Fibroblast of skin of right biceps (primary cell): ENCODE measurements around the gene NECAB3.

Experiments
- DNase-seq: peaks from one replicate; pipeline ENCODE4 v3.0.0-alpha.2; 2013

The NECAB3 gene

DNA sequence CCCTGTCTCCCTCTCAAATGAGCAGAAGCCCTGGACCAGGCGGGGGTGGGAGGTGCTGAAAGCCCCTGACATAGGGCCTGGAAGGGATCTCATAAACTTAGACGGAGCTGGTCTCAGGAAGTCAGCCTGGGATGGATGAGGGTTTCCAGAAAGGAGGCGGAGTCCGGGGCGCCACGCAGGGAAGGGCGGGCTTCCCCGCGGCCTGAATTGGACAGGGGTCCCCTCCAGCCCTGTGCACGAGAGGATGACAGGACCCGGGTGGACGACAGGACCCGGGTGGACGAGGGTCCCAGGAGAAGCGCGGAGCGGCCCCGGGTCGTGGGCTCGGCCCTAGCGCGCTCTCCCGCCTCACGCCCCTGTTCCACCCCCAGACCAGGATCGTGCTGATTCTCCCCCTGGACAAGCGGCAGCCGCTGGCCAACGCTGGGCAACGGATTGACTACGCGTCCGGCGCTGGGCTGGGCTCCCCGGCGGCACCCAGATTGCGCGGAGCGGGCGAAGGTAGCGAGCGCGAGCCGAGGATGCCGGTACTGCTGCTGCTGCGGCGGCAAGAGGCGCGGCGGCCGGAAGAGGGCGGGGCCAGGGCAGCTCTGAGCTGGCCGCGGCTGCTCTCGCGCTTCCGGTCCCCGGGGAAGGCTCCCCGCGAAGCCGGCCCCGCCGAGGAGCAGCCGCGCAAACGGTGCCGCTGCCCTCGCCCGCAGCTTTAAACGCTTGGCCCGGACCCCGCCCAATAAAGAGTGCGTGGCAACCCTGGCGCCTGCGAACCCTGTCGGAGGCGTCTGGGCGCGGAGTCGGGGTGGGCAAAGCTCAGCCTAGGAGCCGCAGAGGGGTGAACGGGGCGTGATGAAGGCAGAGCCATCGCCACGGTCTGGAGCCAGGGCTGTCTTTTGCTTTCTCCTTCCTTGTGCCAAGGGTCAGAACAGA, 10.8 kb downstream of the NECAB3 start:
- DNase-seq, result peak; percentile 78

DNA sequence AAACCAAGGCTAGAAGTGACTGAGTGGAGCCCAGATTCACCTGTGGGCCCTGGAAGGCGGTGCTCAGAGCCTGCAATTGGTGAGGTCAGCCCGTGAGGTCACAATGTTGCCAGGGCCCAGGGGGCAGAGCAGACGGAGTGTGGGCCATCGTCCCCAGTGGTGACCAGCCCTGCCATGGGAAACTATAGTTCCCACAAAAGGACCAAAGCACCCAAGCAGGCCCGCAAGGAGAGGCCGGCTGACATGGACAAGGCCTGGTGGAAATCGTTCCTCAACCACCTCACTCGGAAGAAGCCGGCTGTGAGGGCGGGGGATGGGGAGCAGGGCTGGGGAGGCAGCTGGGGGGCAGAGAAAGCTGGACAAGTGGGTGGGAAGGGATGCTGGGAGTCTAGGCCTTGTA, 12.1 kb downstream of the NECAB3 start, which contains the start of gene C20orf144:
Gene C20orf144 (plus strand): TSS at position 156 of the 400 bp plus-strand sequence. CDS start 19 bp downstream, at position 175.
- no peak for DNase-seq

DNA sequence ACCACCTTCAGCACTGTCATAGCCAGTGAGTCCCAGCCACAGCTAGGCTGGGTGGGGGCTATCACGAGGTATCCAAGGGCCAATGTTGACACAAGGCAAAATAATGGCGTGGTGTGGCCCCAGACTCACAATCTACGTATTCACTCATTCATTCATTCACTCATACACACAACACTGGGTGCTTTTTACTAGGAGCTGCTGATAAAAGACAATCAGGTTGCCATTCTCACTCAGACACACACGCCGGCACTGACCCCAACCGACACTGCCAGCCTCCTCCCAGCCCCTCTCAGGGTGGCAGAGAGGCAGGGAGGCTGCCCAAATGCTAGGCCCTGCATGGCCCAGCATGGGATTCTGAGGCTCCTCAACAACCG, 13.6 kb downstream of the NECAB3 start:
- no peak for DNase-seq

DNA sequence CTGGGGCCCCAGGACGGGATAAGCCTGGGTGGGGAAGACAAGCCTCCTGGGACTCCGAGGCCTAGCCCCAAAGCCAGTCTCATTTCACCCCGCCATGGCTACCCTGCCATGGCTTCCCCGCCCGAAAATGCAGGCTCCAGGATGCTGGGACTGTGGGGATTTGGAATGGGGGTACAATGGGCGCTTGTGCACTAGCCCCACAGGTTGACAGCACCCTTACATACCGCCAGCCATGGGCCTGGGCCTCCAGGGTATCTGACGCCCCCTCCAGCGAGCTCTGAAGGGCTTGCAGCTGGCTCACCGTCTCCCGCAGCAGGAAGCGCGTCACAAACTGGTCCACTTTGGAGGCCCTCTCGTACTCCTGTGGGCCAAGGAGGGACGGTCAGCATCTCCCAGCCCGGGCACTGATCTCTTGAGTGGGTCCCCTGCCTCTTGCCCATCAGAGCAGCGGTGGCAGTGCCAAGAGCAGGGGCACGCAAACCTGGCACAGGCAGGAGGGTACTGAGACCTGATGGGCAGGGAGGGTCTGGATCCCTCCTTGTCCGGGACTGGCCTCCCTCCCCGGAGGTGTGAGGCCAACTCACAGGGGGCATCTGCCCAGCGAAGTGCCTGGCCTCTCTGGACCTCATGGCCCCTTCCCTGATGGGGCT, 14.1 kb downstream of the NECAB3 start:
- DNase-seq, result no peak

DNA sequence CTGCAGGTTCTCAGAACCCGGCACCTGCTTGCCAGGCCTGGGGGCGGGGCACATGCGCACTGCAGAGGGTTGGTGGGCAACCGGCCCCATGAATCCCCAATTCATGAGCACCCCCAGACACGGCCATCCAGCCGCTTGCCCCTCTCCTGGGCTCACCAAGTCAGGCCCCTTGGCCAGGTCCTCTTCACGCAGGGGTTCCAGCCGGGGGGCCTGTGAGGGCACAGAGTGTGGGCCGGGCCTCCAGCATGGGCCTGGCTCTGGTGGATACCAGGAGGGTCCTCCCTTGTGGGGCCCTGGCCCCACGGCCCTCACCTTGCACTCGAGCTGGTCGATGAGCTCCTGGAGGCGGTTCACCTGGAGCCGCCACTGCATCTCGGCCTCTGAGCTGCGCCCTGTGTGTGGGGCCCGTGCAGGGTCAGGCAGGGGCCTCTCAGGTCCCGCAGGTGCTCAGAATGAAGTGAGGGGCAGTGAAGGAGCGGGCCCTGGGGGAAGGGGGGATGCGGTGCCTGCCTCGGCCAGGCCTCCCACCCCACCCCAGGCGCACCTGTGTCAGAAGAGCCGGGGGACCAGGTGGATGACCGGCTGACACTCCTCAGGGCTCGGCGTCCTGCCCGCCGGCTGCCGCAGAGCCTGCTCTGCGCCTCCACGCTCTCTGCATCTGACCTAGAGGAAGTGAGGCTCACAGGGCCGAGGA, 14.7 kb downstream of the NECAB3 start:
- no peak for DNase-seq

DNA sequence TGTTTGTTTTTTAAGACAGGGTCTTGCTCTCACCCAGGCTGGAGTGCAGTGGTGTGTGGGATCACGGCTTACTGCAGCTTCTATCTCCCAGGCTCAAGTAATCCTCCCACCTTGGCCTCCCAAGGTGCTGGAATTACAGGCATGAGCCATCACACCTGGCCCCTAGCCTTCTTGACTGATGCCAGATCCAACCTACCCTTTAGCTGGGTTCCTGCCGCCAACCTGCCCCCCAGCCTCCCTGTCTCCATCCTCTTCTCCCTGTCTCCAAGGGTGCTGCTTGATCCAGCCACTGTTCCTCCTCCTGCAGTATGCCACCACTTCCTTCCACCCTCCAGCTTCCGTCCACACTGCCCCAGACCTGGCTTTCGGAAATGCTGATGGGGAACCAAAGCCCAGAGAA, 15.3 kb downstream of the NECAB3 start:
- no peak for DNase-seq

DNA sequence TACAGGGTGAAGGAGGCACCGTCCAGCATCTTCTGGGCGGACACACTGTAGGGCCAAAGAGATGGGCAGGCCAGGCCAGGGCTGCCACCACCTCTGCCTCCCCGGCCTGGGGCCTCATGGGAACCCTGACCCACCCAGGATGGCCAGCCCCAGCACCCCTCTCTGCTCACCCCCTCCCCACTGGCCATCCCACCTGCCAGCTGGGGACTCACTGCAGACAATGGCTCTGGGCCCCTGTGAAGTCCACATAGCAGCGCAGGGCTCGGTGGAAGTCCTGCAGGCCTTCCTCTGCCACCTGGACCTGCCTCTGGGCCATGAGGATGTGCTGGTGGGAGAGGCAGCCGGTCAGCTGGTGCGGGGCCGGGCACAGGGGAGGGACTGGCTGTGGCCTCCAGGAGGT, 15.7 kb downstream of the NECAB3 start:
- DNase-seq, result no peak

DNA sequence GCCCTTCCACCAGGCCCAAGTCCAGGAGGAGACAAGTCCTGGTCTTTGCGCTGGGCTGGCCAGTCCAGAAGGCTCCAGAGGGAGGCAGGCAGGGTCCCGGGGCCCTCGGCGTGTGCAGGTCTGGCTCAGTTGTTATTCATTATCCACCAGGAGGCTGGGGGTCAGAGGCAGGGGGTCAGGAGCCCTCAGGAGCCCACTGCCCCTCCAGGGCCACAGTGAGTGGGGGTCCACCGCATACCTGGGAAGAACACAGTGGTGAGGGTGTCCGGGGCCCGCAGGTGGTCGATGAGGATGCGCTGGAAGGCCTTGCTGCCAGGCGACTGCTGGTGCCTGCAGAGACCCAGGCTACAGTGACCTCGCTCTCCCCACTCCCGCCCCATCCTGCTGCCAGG, 16.5 kb downstream of the NECAB3 start:
- DNase-seq, result no peak

DNA sequence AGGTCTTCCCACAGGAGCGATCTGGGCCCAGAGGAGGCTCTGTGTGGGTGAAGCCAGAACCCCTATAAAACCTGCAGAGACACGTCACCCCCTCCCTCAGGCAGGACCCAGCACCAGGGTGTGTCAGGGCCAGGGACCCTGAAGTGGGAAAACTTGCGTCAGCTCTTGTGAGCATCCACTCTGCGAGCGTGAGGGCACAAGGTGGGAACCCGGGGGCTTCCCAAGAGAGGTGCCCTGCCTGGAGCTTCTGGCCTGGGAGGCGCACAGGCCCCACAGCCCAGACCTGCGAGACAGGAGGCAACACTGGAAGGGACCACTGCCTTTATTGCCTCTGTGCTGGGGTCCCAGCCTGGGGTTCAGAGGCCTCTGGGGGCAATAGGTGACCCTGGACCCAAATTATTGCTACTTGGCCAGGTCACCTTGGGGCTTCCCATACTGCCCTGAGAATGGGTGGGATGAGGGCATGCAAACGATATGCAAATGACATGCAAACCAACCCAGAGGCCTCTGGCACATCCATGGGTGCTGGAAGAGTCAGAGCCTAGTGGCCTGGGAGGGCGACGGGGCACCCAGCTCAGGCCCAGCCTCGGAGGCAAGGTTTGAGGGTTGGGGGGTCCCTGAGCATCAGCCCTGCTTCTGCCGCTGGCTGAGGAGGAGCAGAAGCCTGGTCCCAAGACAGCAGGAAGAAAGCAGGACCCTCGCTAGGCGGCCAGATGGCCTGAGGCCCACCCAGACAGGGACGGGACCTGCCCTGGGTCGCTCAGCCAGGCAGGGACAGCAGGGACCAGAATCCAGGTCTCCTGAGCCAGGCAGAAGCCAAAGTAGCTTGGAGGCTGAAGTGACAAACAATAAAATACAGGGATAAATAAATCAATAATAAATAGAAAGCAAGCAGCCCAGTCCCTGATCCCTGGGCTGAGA, 17.2 kb downstream of the NECAB3 start:
- no peak for DNase-seq

DNA sequence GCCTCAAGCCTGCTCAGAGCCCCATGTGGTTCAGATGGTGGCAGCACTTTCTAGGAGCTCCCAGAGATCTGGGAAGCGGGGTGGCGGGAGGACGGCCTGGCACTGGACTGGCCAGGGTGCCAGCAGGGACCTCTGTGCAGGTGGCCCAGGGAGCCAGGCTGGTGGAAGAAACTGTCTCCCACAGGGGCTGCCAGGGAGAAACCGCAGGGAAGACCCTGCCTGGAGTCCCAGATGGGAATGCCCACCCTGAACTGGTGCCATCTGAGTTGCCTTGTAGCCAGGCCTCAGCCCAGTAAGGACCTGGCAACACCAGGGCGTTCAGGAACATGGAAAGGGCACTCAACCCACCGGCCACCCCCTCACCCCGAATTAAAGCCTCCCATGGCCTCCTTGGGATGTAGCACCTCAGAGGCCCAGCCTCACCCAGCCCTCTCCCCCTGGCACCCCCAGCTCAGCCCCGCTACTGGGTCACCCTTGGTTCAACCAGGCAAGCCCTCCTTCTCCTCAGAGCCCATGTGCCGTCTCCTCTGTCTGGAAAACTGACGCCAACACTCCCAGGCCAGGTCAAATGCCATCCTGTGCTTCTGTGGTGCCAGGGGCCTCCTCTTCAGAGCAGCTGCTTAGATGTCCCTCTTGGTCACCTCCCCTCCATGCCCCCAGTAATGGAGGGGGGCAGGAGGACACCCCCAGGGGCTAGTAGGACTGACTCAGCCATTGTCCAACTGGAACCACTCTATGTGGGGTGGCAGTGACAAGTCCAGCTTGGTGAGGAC, 18.0 kb downstream of the NECAB3 start:
- no peak for DNase-seq

DNA sequence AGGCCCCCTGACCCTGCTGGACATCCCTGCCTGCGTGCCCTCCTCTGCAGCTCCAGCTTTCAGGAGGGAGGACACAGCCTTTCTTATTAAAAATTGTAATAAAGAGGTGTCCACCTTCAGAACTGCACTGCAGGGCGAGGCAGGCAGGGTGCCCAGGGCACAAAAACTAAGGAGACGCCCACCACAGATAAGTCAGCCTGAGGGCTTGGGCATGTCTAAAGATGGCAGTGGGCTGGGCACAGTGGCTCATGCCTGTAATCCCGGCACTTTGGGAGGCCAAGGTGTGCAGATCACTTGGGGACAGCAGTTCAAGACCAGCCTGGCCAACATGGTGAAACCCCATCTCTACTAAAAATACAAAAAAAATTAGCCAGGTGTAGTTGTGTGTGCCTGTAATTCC, 19.1 kb downstream of the NECAB3 start:
- DNase-seq, result no peak

DNA sequence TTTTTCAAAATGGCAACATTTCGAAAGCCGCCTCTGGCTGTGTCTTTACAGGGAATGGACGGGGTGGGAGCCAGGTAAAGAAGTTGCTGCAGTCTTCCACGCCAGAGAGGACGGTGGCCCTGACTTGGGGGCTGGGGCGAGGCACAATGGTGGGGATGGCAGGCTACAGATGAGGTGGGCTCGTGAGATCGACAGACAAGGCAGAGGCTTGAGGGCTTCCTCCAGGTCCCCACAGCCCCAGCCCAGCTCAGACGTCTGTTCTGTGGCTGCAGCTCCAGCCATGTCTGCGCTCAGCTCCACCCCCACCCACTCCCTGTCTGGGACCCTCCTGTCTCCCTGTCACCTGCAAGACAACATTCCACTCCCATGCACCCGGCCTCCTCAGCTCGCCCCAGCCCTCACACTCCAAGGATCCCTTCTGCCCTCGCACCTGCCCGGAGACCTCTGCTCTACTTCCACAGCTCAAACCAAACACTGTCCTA, 19.5 kb downstream of the NECAB3 start:
- no peak for DNase-seq

DNA sequence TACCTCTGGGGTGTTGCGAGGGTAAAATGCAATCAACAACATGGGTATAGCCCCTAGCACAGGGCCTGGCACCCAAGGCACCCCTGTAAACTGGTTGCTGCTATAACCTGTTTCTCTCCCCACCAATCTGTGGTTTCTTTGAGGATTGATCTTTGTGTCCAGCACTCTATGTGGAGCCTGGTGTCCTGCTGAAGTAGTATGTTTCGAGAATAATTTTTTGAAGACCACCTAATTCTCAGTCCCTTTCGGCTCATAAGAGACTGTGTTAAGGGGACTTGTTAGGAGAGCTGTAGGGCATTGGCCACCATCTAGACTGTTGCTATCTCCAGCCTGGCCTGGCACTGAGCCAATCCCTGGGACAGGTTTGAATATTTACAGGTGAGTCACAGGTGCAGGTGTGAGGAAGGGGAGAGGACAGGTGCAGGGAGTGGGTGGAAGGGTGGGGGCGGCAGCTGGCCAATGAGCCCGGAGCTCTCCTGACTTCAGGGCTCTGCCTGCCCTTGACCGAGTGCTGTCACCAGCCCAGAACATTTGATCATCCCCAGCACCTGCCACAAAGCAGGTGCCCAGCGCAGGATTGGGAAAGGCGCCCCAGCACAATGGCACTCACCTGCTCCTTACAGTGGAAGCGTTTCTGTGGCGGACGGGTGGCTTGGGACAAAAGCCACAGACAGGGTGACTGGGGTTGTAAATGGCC, 20.2 kb downstream of the NECAB3 start:
- no peak for DNase-seq

DNA sequence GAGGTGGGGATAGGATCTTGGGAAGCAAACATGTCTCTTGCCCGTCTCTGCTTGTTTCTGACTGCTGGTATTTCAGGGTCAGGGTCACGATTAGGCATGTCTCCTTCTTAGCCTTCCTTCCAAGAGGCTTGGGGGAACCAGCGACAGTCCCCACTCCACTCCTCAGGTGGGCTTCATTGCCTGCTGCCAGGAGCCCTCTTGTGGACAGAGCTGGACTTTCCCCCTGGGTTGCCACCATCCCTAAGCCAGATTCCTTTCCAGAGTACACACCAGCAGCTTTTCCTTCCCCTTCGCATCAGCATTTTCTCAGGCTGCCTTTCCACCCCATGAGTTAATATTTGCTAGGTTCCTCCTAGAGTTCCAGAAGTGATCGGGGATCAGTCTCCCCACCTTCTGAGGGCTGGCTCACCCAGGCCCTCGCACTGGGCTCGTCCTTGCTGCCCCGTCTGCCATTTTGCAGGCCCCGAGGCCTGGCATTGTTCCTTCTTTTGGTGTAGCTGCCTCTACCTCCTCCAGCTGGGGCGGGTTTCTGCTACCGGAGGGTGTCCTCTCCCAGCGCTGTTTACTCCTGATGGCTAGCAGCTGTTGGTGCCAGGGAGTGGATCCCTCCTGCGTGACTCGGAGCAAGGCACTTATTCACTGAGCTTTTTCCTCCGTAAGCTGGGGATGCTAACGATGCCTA, 20.9 kb downstream of the NECAB3 start:
- peak; percentile 62 for DNase-seq

DNA sequence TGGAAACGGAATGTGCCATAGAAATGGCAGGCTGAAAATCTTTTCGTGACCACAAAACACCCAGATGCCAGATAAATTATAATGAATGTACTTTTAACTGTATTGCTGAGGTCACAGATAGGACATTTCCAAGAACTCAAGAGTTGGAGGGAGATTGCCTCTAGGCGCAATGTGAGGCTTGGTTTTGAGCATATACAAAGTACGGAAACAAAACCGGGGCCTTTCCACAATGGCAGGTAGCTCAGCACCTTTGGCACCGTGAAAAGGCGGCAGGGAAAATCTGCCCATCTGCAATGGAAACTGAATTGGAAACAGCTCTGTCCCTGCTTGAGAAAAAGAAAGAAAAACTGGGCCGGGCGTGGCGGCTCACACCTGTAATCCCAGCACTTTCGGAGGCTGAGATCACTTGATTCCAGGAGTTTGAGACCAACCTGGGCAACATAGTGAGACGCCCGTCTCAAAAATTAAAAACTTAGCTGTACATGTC, 22.6 kb downstream of the NECAB3 start:
- DNase-seq, result no peak

DNA sequence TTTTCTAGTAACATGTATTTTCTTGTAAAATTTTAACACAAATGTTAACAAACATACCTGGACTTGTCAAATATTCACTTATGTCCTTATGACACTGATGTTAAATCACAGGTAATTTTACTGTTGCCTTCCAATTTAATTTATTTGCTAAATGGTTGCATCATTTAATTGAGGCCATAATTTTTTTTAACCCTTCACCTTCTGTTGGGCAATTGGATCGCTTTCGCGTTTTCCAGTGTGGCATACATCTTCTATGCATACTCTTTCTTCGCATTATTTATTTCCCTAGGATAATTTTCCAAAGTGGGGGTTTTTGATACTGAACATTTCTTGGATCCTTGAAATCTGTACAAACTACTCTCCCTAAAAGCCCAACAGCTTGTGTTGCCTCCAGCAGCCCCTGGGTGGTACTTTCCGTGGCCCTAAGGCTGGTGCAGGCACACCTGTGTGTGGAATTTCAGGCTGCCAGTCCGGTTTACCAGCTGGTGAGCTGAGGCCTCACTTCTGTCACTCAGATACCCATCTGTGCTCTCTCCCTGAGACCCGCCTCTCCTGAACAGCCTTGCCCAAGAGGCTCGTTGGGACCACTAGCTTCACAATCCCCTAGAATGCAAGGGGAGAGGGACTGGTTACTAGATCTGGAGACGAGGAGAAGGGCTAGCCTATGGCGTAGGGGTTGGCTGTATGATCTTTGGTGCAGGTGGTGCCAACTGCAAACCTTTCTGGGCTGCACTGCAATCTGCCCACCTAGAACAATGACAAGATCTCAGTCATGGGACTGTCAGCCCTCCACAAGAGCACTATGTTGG, 23.3 kb downstream of the NECAB3 start:
- DNase-seq, result no peak

DNA sequence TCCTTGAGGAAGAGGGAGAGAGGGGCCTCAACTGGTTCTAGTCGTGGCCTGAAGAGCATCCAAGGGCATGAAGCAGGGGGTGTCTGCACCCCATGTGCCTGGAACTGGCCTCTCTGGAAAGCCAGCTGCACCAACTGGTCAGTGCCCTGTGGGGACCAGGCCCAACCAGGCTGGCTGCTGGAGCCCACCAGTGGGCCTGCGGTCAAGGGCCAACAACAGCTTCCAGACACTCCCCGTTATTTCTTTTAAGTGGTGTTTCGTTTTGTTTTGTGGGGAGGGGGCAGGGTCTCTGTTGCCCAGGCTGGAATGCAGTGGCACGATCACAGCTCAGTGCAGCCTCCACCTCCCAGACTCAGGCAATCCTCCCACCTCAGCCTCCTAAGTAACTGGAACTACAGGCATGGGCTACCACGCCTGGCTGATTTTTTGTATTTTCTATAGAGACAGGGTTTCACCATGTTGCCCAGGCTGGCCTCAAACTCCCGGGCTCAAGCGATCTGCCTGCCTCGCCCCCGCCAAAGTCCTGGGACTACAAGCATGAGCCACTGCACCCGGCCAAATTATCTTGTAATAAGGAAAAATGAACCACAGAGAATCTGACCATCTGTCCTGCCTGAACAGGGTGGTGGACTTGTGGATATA, 24.0 kb downstream of the NECAB3 start:
- no peak for DNase-seq

DNA sequence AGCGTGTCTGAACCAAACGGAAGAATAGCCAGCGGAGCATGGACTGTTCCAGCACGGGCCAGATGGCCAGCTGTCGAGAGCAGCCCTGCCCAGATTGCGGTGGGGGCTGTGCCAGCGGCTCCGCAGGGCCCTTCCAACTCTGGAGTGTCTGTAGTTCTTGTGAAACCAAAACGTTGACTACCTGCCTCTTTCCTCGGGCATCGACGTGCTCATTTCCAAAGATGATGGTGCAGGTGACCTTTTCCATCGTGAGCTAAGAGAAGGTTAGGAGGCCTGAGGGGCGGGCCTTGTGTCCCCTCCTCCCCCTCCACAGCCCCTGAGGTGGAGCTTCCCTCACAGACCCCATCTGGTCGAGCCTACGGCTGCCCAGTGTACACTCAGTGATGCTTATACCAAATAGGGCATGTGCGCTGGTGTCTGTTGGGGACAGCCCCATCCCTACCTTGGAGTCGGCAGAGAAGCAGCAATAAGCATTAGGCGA, 25.0 kb downstream of the NECAB3 start:
- DNase-seq, result no peak
